IPS-20b (cell line): ENCODE measurements around the gene CLIC1.

Source experiments
- H3K27ac ChIP-seq: one replicate; pipeline ENCODE4 v1.5.1; 2013; ENCODE audit warnings: low read length
- H3K27me3 ChIP-seq: 2 replicates; pipeline ENCODE4 v1.6.1; 2013; ENCODE audit warnings: mild to moderate bottlenecking, low read length, inconsistent platforms; ENCODE audit not compliant: insufficient read depth
- H3K36me3 ChIP-seq: 2 replicates; pipeline ENCODE4 v1.6.1; 2013; ENCODE audit warnings: low read depth, mild to moderate bottlenecking, inconsistent platforms, low read length, moderate library complexity; ENCODE audit not compliant: insufficient read depth
- H3K4me1 ChIP-seq: 2 replicates; pipeline ENCODE4 v1.6.1; 2013; ENCODE audit warnings: mild to moderate bottlenecking, control low read depth, inconsistent platforms, low read length, moderate library complexity; ENCODE audit not compliant: insufficient read depth
- H3K4me3 ChIP-seq: 2 replicates; pipeline ENCODE4 v1.5.1; 2013; ENCODE audit warnings: mild to moderate bottlenecking, low read length, inconsistent platforms
- H3K9ac ChIP-seq: 2 replicates; pipeline ENCODE4 v1.6.1; 2013; ENCODE audit warnings: low read depth, mild to moderate bottlenecking, inconsistent platforms, low read length, moderate library complexity
- H3K9me3 ChIP-seq: 2 replicates; pipeline ENCODE4 v1.6.1; 2013; ENCODE audit warnings: mild to moderate bottlenecking, low read depth, low read length, inconsistent platforms; ENCODE audit not compliant: insufficient read depth

Gene CLIC1

GRCh38 chr6:31723980-31724691 lies 12.2 kb downstream of the CLIC1 start:
- H3K4me3 ChIP-seq = no peak overlapping the region
- no peak overlapping the region for H3K27ac ChIP-seq
- H3K9me3 ChIP-seq = no peaks in the 10 kb centered on the region
- H3K4me1 ChIP-seq = peaks cover 3% of the 10 kb centered on the region; the same call in 1 of the 2 replicates
- no peak overlapping the region for H3K9ac ChIP-seq
- peaks cover 25% of the 10 kb centered on the region for H3K36me3 ChIP-seq
- no peaks in the 10 kb centered on the region for H3K27me3 ChIP-seq

- Histone ChIP-seq H3K36me3 (peaks cover 25% of the 10 kb centered on the region), H3K9ac (no peak within 1 kb of the TSS), H3K27me3 (no peaks in the 10 kb centered on the region), H3K4me1 (0 out of 2 replicates have a peak, but pooled peaks cover 3% of the 10 kb centered on the region), H3K27ac (no peak within 1 kb of the TSS), H3K4me3 (no peak within 1 kb of the TSS), H3K9me3 (no peaks in the 10 kb centered on the region)
Observed at GRCh38 chr6:31723245-31723979, 12.9 kb downstream of the CLIC1 start, which contains the start of gene MPIG6B. TSS of gene MPIG6B (plus strand) at chr6:31723373. CDS start at chr6:31723384, 11 bp downstream.

GRCh38 chr6:31722173-31722572 lies 14.2 kb downstream of the CLIC1 start:
- H3K4me1 ChIP-seq = peaks cover 10% of the 10 kb centered on the region; the same call in 1 of the 2 replicates
- no peaks in the 10 kb centered on the region for H3K27me3 ChIP-seq
- no peaks in the 10 kb centered on the region for H3K9me3 ChIP-seq
- H3K27ac ChIP-seq = no peak overlapping the region
- H3K9ac ChIP-seq = no peak overlapping the region
- H3K36me3 ChIP-seq = peaks cover 16% of the 10 kb centered on the region
- no peak overlapping the region for H3K4me3 ChIP-seq

- Histone ChIP-seq H3K27ac (no peak within 1 kb of the TSS), H3K9ac (no peak within 1 kb of the TSS), H3K4me1 (peaks cover 10% of the 10 kb centered on the region; the same call in 1 of the 2 replicates)
Observed at GRCh38 chr6:31721351-31722020, 14.8 kb downstream of the CLIC1 start, which contains the start of gene LY6G6C. TSS of gene LY6G6C (minus strand) at chr6:31721746. CDS start at chr6:31721679, 67 bp downstream.

GRCh38 chr6:31720196-31720770 lies 16.0 kb downstream of the CLIC1 start:
- no peaks in the 10 kb centered on the region for H3K36me3 ChIP-seq
- no peaks in the 10 kb centered on the region for H3K27me3 ChIP-seq
- no peak overlapping the region for H3K9ac ChIP-seq
- no peaks in the 10 kb centered on the region for H3K9me3 ChIP-seq
- H3K4me1 ChIP-seq = peaks cover 10% of the 10 kb centered on the region; the same call in 1 of the 2 replicates
- no peak overlapping the region for H3K4me3 ChIP-seq
- no peak overlapping the region for H3K27ac ChIP-seq

More at GRCh38 chr6:31721351-31722020, 14.8 kb downstream of the CLIC1 start, which contains the start of gene LY6G6C:
- Histone ChIP-seq H3K9me3 (no peaks in the 10 kb centered on the region), H3K36me3 (peaks cover 9% of the 10 kb centered on the region), H3K4me3 (no peak within 1 kb of the TSS), H3K27me3 (no peaks in the 10 kb centered on the region)

GRCh38 chr6:31719001-31719400 lies 17.3 kb downstream of the CLIC1 start:
- H3K4me3 ChIP-seq = no peak overlapping the region

GRCh38 chr6:31718265-31718664 lies 18.1 kb downstream of the CLIC1 start:
- no peak overlapping the region for H3K9ac ChIP-seq
- H3K36me3 ChIP-seq = no peaks in the 10 kb centered on the region
- no peaks in the 10 kb centered on the region for H3K9me3 ChIP-seq
- H3K27ac ChIP-seq = no peak overlapping the region
- H3K4me3 ChIP-seq = no peak overlapping the region
- no peaks in the 10 kb centered on the region for H3K27me3 ChIP-seq
- peaks cover 28% of the 10 kb centered on the region; the same call in 1 of the 2 replicates for H3K4me1 ChIP-seq

More at GRCh38 chr6:31719001-31719400, 17.3 kb downstream of the CLIC1 start:
- H3K36me3 ChIP-seq = no peaks in the 10 kb centered on the region
- peaks cover 21% of the 10 kb centered on the region; the same call in 1 of the 2 replicates for H3K4me1 ChIP-seq
- H3K9me3 ChIP-seq = no peaks in the 10 kb centered on the region
- H3K27ac ChIP-seq = no peak overlapping the region
- no peak overlapping the region for H3K9ac ChIP-seq
- H3K27me3 ChIP-seq = no peaks in the 10 kb centered on the region

GRCh38 chr6:31717499-31718222 lies 18.7 kb downstream of the CLIC1 start:
- peak overlapping the region; percentile 3; the same call in 1 of the 2 replicates for H3K9ac ChIP-seq
- H3K4me3 ChIP-seq = no peak overlapping the region
- H3K4me1 ChIP-seq = peaks cover 30% of the 10 kb centered on the region; the same call in 1 of the 2 replicates

GRCh38 chr6:31715022-31715958 lies 21.0 kb downstream of the CLIC1 start, which contains the start of gene LY6G6D:
TSS of gene LY6G6D (plus strand) at chr6:31715348. CDS start at chr6:31715356, 8 bp downstream.
- no peaks in the 10 kb centered on the region for H3K36me3 ChIP-seq
- H3K9ac ChIP-seq = peak within 1 kb of the TSS; percentile 66; the same call in 1 of the 2 replicates
- no peaks in the 10 kb centered on the region for H3K27me3 ChIP-seq
- no peak within 1 kb of the TSS for H3K27ac ChIP-seq
- peak within 1 kb of the TSS; percentile 23; the same call in 1 of the 2 replicates for H3K4me3 ChIP-seq
- peaks cover 30% of the 10 kb centered on the region; the same call in 1 of the 2 replicates for H3K4me1 ChIP-seq
- H3K9me3 ChIP-seq = no peaks in the 10 kb centered on the region

More at GRCh38 chr6:31717499-31718222, 18.7 kb downstream of the CLIC1 start:
- H3K9me3 ChIP-seq = no peaks in the 10 kb centered on the region
- H3K36me3 ChIP-seq = no peaks in the 10 kb centered on the region
- no peaks in the 10 kb centered on the region for H3K27me3 ChIP-seq
- H3K27ac ChIP-seq = no peak overlapping the region
